Keratinocyte (primary cell): ENCODE results near the gene F12.

Experiments
- EZH2 ChIP-seq: IDR thresholded peaks from one replicate; pipeline ENCODE4 v1.6.1; 2012; ENCODE audit warnings: inconsistent platforms, mild to moderate bottlenecking, low read length, moderate library complexity
- TF ChIP-seq, protein P1 (sequence below), 3 experiments: IDR thresholded peaks in 1 of 3; conservative IDR thresholded peaks in 1 of 3; optimal IDR thresholded peaks in 1 of 3; 2 replicates in 2 of 3; 3 replicates in 1 of 3; pipeline versions ENCODE3 to v1.5.1; 2011; ENCODE audit warnings: low read length in 3 of 3, mild to moderate bottlenecking in 3 of 3, moderate library complexity in 2 of 3, control low read depth in 1 of 3, inconsistent platforms in 1 of 3; ENCODE audit not compliant: insufficient read depth in 2 of 3; ENCODE audit errors: extremely low read depth in 1 of 3

DNA sequence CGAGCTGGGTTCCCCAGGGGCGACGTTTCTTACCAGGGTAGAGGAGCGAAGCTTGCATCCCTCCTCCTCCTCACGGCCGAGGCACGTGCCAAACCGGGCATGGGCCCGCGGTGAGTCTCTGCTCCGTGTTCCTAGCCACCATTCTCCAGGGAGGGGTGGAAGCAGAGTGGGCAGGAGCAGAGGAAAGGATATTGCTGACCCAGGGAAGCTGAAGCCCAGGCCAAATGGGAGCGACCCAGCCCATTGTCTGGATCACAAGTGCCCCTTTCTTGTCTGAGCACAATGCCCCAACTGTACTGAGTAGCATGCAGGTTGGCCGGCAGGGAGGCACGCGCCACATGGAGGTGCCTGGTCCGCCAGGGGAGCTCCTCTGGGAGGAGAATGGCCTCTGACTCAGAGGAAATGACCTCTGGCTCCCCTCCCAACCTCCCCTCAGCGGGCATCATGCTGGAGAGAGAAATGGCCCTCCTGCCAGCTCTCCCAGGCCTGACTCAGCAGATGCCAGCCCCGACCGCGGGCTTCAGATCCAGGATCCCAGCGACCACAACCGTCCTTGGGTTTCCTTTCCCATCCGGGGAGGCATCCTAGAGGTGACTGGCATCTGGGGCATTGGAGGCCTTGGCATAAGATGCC, 38.4 kb upstream of the F12 start:
- no peak for TF ChIP-seq EZH2
- TF ChIP-seq, protein P1, sequence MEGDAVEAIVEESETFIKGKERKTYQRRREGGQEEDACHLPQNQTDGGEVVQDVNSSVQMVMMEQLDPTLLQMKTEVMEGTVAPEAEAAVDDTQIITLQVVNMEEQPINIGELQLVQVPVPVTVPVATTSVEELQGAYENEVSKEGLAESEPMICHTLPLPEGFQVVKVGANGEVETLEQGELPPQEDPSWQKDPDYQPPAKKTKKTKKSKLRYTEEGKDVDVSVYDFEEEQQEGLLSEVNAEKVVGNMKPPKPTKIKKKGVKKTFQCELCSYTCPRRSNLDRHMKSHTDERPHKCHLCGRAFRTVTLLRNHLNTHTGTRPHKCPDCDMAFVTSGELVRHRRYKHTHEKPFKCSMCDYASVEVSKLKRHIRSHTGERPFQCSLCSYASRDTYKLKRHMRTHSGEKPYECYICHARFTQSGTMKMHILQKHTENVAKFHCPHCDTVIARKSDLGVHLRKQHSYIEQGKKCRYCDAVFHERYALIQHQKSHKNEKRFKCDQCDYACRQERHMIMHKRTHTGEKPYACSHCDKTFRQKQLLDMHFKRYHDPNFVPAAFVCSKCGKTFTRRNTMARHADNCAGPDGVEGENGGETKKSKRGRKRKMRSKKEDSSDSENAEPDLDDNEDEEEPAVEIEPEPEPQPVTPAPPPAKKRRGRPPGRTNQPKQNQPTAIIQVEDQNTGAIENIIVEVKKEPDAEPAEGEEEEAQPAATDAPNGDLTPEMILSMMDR (optimal IDR thresholded peaks at IDR 0.05 in 1 of 3, IDR thresholded peaks at IDR 0.05 in 1 of 3, conservative IDR thresholded peaks at IDR 0.05 in 1 of 3; ENCODE audit: extremely low read depth in 1 of 3, insufficient read depth in 2 of 3, low read length in 3 of 3) = no peak
